Stomach (tissue), 4 donors: ENCODE measurements around the gene VSTM2L.

Experiments
- CTCF ChIP-seq, 7 experiments: fragments of 450-650 bp in 4 of 7; fragments of 200-600 bp in 3 of 7; sonication (generic) in 3 of 7; IDR thresholded peaks; one replicate each; pipeline ENCODE4 v1.5.1; 2016 to 2019; ENCODE audit warnings: antibody characterized with exemption in 7 of 7, control low read depth in 2 of 7, mild to moderate bottlenecking in 1 of 7
- EP300 ChIP-seq: sonication (generic); formaldehyde crosslinking; IDR thresholded peaks from one replicate; pipeline ENCODE4 v1.6.1; 2017; ENCODE audit warnings: antibody characterized with exemption
- POLR2A ChIP-seq, 4 donors: fragments of 450-650 bp; IDR thresholded peaks; one replicate each; pipeline ENCODE4 v1.6.1; 2016; ENCODE audit warnings: antibody characterized with exemption in 4 of 4, control low read depth in 2 of 4, mild to moderate bottlenecking in 1 of 4, moderate library complexity in 1 of 4
- POLR2AphosphoS5 ChIP-seq, 3 donors: sonication (generic); formaldehyde crosslinking; IDR thresholded peaks; one replicate each; pipeline ENCODE4 v1.6.1; 2016; ENCODE audit warnings: antibody characterized with exemption in 3 of 3

DNA sequence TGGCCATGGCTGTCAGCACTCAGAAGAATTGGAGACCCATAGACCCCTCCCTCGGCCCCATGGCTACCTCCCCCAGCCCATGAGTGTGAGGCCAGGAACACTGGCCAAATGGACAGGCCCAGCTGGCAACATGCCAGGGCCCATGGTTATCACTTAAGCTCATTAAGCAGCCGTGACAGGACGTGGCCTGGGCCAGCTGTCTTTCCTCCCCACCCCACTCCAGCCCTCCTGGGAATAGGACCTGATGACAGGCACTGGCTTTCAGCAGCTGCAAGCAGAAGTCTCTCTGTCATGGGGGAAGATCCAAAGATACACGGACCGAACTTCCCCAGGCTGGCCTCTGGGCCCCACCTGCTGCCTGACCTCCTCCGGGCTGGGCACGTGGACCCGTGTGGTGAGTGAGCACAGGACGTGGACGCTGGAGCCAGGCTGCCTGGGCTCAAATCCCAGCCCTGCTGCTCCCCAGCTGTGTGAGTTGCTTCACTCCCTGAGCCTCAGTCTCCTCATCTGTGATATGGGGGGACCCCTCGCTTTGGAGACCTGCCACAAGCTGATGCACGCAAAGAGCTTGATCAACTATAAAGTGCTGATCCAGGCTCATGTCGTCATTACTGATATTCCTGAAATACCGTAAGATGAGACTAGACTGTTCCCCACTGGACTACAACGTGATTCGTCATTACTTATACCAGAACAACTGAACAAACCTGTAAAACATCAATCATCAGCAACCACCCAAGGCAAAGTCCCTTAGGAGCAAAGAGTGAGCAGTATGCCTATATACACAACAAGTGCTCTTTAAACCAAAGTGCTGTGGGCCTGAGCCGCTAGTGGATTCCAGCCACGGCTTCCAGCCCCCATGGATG lies 22.0 kb upstream of the VSTM2L start:
- TF ChIP-seq CTCF (IDR thresholded peaks at IDR 0.05) (no peak), POLR2AphosphoS5 (IDR thresholded peaks at IDR 0.05) (no peak), POLR2A (IDR thresholded peaks at IDR 0.05) (no peak), EP300 (no peak)
